ENCODE data around the gene DCUN1D5.
A peak's percentile ranks its signal among the peaks of the same experiment; 100 is the strongest.

DCUN1D5 gene

DNA sequence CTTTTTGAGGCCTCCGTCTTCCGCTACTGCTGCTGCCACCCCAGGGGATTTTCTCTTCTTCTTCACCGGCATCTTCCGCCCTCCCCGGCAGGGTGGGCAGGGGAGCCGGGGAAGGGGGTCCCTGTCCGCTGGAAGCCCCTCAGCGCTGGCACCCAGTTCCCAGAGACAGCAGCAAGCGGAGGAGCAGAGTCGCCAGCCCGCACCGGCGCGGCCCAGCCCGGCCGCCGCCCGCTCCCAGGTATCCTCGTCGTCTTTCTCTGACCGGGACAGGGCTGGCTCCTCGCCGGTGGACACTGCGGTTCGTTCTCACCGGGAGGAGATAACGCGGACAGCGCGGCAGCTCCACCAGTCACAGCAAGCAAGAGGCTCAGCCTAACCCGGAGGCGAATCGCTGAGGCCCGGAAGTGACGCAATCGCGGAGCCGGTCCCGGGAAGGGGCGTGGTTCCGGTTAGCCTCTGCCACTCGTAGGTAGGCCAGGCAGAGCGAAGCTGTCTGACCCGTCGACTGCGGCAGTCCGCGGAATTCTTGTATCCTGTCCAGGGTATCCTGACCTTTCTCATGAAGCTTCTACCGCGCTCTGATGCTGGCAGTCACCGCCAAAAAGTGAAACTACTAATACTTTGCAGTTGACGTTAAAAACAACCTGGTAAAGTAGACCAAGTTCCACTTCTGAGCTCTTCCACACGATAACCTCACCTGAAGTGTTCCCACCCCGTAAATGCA is at the start of gene DCUN1D5:
DCUN1D5 (minus strand) TSS at position 360 of the 724 bp plus-strand sequence; CDS start at position 72, 288 bp downstream.
- peak; percentile 96 for DNase-seq (ENCODE audit: low read depth)
- TF ChIP-seq POLR2A (IDR thresholded peaks at IDR 0.05; ENCODE audit: extremely low read depth, insufficient read length): peak; percentile 97
- TF ChIP-seq, protein P1, sequence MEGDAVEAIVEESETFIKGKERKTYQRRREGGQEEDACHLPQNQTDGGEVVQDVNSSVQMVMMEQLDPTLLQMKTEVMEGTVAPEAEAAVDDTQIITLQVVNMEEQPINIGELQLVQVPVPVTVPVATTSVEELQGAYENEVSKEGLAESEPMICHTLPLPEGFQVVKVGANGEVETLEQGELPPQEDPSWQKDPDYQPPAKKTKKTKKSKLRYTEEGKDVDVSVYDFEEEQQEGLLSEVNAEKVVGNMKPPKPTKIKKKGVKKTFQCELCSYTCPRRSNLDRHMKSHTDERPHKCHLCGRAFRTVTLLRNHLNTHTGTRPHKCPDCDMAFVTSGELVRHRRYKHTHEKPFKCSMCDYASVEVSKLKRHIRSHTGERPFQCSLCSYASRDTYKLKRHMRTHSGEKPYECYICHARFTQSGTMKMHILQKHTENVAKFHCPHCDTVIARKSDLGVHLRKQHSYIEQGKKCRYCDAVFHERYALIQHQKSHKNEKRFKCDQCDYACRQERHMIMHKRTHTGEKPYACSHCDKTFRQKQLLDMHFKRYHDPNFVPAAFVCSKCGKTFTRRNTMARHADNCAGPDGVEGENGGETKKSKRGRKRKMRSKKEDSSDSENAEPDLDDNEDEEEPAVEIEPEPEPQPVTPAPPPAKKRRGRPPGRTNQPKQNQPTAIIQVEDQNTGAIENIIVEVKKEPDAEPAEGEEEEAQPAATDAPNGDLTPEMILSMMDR (IDR thresholded peaks at IDR 0.05; ENCODE audit: low read depth, low read length): no peak
- TF ChIP-seq, protein P2, sequence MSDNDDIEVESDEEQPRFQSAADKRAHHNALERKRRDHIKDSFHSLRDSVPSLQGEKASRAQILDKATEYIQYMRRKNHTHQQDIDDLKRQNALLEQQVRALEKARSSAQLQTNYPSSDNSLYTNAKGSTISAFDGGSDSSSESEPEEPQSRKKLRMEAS (IDR thresholded peaks at IDR 0.05; ENCODE audit: low read depth, low read length): peak; percentile 73
- peak; percentile 88 for TF ChIP-seq MYC (IDR thresholded peaks at IDR 0.05; ENCODE audit: low read depth, low read length)
- peak within 1 kb of the TSS; percentile 79 for H3K4me3 ChIP-seq (ENCODE audit: low read depth, low read length)

DNA sequence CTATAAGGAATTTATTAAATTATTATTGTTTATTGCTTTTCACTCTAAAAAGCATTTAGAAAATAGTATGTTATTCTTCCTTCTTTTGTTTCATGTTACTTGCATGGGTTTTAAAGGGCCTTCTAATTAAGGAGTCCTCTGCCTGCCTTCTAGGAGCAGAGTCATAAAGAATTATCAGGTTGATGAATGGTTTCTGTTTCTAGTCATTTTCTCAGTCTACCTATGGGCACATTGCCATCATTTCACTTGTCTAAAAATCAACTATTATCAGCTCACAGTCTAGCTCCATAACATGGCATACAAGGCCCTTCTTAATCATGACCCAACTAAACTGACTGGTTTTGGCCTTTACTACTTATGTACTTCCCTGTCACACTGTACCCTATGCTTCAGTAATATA is 33.5 kb upstream of the DCUN1D5 start:
- H3K4me3 ChIP-seq (ENCODE audit: low read depth, low read length): no peak overlapping the region
- no peak for TF ChIP-seq MYC (IDR thresholded peaks at IDR 0.05; ENCODE audit: low read depth, low read length)
- TF ChIP-seq, protein P2 (IDR thresholded peaks at IDR 0.05; ENCODE audit: low read depth, low read length): no peak
- TF ChIP-seq POLR2A (IDR thresholded peaks at IDR 0.05; ENCODE audit: extremely low read depth, insufficient read length): no peak
- TF ChIP-seq, protein P1 (IDR thresholded peaks at IDR 0.05; ENCODE audit: low read depth, low read length): no peak
- no peak for DNase-seq (ENCODE audit: low read depth)

DNA sequence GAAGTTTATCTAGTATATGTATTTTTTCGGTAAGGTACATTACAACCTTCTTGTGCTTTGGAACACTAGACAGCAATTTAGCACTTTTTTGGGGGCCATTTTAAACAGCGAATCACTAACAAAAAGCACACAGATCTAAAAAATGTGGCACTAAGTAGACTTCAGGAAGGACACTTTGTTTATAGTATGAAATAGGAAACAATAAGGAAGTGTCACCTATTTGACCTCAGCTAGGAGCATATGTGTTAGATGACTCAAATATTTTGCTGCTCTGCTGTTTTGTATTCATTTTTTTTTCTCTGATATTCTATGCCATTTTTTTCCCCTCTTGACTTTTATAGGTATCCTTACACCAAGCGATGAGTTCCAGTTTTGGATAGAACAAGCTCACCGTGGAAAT is 22.9 kb upstream of the DCUN1D5 start:
- no peak for TF ChIP-seq POLR2A (IDR thresholded peaks at IDR 0.05; ENCODE audit: extremely low read depth, insufficient read length)
- TF ChIP-seq, protein P1 (IDR thresholded peaks at IDR 0.05; ENCODE audit: low read depth, low read length): no peak
- TF ChIP-seq, protein P2 (IDR thresholded peaks at IDR 0.05; ENCODE audit: low read depth, low read length): no peak
- no peak for TF ChIP-seq MYC (IDR thresholded peaks at IDR 0.05; ENCODE audit: low read depth, low read length)
- no peak overlapping the region for H3K4me3 ChIP-seq (ENCODE audit: low read depth, low read length)
- no peak for DNase-seq (ENCODE audit: low read depth)

DNA sequence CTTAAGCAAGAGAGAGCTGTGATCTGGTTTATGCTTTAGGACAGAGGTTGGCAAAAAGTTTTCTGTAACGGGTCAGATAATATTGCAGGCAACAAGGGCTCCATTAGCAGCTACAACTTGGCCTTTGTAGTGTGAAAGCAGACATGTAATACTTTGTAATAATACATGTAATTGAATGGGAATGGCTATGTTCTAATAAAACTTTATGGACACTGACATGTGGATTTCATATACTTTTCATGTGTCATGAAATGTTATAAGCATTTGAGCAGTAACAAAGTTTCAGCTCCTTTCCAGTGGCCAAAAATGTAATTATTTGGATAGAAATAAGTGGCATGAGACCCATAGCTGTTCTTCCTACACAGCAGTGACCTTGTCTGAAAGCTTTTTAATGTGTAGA is 20.4 kb upstream of the DCUN1D5 start:
- TF ChIP-seq MYC (IDR thresholded peaks at IDR 0.05; ENCODE audit: low read depth, low read length) (no peak), POLR2A (IDR thresholded peaks at IDR 0.05; ENCODE audit: extremely low read depth, insufficient read length) (no peak)
- TF ChIP-seq, protein P2 (IDR thresholded peaks at IDR 0.05; ENCODE audit: low read depth, low read length): no peak
- TF ChIP-seq, protein P1 (IDR thresholded peaks at IDR 0.05; ENCODE audit: low read depth, low read length): no peak
- DNase-seq (ENCODE audit: low read depth): no peak
- no peak overlapping the region for H3K4me3 ChIP-seq (ENCODE audit: low read depth, low read length)

DNA sequence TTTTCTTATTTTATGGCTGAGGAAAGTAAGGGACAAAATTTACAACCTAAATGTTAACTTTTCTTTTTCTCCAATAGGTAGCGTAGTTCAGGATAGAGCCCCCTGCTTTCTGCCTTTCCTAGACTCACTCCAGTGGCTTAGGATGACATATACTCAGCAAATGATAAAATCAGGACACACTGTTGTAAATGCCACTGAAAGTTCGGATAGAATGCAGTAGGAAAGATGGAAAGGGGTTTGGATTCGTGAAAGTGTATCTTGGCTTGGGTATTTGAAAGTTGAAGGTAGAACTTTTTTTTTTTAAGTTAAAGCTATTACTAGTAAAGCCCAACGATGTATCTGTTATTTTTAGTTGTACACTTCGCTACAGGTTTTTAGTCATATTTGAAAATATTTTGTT is 19.4 kb upstream of the DCUN1D5 start:
- no peak for DNase-seq (ENCODE audit: low read depth)
- no peak for TF ChIP-seq MYC (IDR thresholded peaks at IDR 0.05; ENCODE audit: low read depth, low read length)
- no peak for TF ChIP-seq POLR2A (IDR thresholded peaks at IDR 0.05; ENCODE audit: extremely low read depth, insufficient read length)
- TF ChIP-seq, protein P1 (IDR thresholded peaks at IDR 0.05; ENCODE audit: low read depth, low read length): no peak
- TF ChIP-seq, protein P2 (IDR thresholded peaks at IDR 0.05; ENCODE audit: low read depth, low read length): no peak
- H3K4me3 ChIP-seq (ENCODE audit: low read depth, low read length): no peak overlapping the region

Measured in NB4 (cell line).